Measurements from ENCODE around the gene TRIM62.
"Not testable (repeated sequence)": the region's sequence is repeated elsewhere in the genome, so short reads cannot be mapped to it uniquely, and the experiment has no call there.

The TRIM62 gene

GRCh38 chr1:33158366-33158765, 23.5 kb downstream of the TRIM62 start:
- no peak for DNase-seq (ENCODE audit: low read depth)

GRCh38 chr1:33157131-33157530, 24.7 kb downstream of the TRIM62 start:
- no peak for DNase-seq (ENCODE audit: low read depth)

GRCh38 chr1:33155877-33156538, 25.8 kb downstream of the TRIM62 start:
- no peak for DNase-seq (ENCODE audit: low read depth)

- no peak for DNase-seq (ENCODE audit: low read depth)
Observed at GRCh38 chr1:33153650-33154049, 28.2 kb downstream of the TRIM62 start.

GRCh38 chr1:33152685-33153432, 29.0 kb downstream of the TRIM62 start:
- no peak for DNase-seq (ENCODE audit: low read depth)

GRCh38 chr1:33151116-33151515, 30.7 kb downstream of the TRIM62 start:
- no peak for DNase-seq (ENCODE audit: low read depth)

- DNase-seq (ENCODE audit: low read depth), result no peak
Observed at GRCh38 chr1:33150522-33150921, 31.3 kb downstream of the TRIM62 start.

- DNase-seq (ENCODE audit: low read depth), result no peak
Observed at GRCh38 chr1:33149453-33150190, 32.2 kb downstream of the TRIM62 start.

- DNase-seq (ENCODE audit: low read depth), result no peak
Observed at GRCh38 chr1:33148615-33149014, 33.2 kb downstream of the TRIM62 start.

- no peak for DNase-seq (ENCODE audit: low read depth)
Observed at GRCh38 chr1:33147997-33148314, 33.9 kb downstream of the TRIM62 start.

GRCh38 chr1:33147275-33147996, 34.4 kb downstream of the TRIM62 start:
- no peak for DNase-seq (ENCODE audit: low read depth)

GRCh38 chr1:33146003-33146402, 35.8 kb downstream of the TRIM62 start:
- DNase-seq (ENCODE audit: low read depth), result no peak

- DNase-seq (ENCODE audit: low read depth), result no peak
Observed at GRCh38 chr1:33143698-33144097, 38.1 kb downstream of the TRIM62 start.

- no peak for DNase-seq (ENCODE audit: low read depth)
Observed at GRCh38 chr1:33143176-33143575, 38.7 kb downstream of the TRIM62 start.

GRCh38 chr1:33142483-33143064, 39.3 kb downstream of the TRIM62 start:
- DNase-seq (ENCODE audit: low read depth), result no peak

GRCh38 chr1:33141781-33142180, 40.1 kb downstream of the TRIM62 start:
- no peak for DNase-seq (ENCODE audit: low read depth)

GRCh38 chr1:33141216-33141615, 40.6 kb downstream of the TRIM62 start:
- no peak for DNase-seq (ENCODE audit: low read depth)

- DNase-seq (ENCODE audit: low read depth), result no peak
Observed at GRCh38 chr1:33140153-33141149, 41.4 kb downstream of the TRIM62 start.

GRCh38 chr1:33137800-33138199, 44.0 kb downstream of the TRIM62 start:
- peak; percentile 13 for DNase-seq (ENCODE audit: low read depth)

- not testable (repeated sequence) for DNase-seq (ENCODE audit: low read depth)
Observed at GRCh38 chr1:33136041-33136440, 45.8 kb downstream of the TRIM62 start.
